COLO668 (cell line): ENCODE data around the gene MBL2.

Experiments
- DNase-seq: peaks from one replicate; lab custom pipeline; 2025; ENCODE audit not compliant: unreplicated experiment; lab: John Stamatoyannopoulos, UW

MBL2 gene

DNA sequence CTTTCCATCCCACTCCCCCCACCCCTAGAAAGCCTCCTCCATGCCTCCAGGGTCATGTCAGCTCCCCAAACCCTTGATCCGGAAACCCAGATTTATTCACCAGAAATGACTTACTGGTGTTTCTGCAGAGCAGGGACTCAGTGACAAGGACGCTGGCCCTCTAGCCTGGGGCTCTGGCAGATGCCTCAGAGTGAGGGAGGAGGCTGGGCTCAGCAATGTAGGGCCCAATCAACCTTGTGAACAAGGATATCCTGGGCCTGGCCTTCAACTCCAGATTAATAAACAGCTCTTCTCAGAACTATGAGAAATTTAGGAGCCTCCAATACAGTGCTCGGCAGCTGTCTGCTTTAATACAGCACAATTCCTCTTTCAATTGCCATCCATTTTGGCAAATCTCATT, at the start of gene MBL2:
Gene MBL2, minus strand, starts transcription at position 162 of the 400 bp plus-strand sequence. CDS start 1,149 bp downstream, outside the sequence.
- DNase-seq, result no peak

DNA sequence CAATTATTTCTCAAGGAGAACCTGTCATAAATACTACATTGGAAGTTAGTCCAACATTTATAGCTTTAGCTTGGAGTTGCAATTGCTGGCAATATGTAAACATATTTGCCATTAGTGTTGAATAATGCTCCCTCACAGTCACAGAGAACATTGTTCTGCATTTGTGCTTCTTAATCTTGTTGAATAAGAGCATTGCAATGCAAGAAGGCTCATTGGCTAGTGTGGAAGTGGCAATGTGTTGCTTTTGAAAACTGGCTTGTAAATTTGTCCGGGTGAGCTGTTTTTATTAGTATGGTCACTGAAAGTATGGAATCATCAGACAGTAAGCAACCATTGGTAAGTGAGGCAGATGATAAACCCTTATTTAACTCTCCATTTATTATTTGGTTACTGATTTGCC, 47.7 kb upstream of the MBL2 start:
- no peak for DNase-seq

DNA sequence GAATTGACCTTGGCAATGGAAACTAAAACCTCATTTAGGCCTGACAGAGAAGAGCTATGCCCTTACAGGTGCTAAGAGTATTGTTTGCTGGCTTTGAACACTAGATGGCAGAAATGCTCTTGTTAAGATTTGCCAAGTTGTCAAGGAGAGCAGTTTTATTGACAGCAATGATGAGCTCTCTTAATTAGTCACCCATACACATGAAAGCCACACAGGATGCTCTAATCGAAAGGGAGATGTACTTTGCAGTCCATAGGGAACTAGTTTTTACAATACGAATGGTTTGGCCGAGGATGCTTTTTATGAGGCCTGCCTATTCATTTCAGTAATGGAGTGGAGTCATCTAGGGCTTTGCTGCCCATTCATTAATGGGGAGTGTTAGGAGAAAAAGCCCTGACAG, 45.4 kb upstream of the MBL2 start:
- peak; percentile 8 for DNase-seq

GRCh38 chr10:52814506-52814905, 41.9 kb upstream of the MBL2 start:
- DNase-seq, result no peak

DNA sequence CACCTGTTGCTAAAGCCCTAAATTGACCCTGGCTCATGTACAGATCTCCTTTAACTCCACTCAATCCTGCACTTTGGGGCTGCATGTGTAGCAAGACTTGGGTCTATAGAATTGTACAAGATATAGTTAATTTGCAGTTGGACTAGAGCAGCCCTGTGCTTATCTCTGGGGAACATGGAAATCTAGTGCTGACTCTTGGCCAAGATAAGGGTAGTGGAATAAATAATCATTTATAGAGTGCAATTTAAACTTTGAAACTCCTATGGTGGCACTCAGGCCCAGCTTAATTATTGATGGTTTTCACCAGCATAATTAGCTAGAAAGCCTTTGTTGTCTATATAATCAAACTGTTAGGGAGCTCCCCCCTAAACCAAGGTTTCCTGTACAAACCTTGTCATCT, 39.2 kb upstream of the MBL2 start:
- DNase-seq, result no peak

DNA sequence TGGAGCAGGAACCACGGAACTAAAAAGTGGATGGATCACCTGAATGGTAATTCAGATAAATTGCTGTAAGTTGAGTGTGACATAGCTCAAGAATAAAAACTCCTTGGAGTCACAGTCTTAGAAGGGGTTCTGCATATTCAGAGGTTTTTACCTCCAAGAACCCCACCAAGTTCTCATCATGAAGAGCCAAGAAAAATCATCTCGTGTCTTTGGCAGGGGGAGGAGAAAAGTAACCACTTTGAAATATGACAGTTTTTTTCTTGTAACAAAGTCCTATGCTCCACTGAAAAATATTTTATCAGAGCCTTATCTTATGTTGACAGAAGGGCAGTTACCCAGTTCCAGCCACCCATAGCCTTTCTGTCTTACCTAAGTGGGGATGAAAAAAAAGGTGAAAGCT, 38.2 kb upstream of the MBL2 start:
- no peak for DNase-seq

DNA sequence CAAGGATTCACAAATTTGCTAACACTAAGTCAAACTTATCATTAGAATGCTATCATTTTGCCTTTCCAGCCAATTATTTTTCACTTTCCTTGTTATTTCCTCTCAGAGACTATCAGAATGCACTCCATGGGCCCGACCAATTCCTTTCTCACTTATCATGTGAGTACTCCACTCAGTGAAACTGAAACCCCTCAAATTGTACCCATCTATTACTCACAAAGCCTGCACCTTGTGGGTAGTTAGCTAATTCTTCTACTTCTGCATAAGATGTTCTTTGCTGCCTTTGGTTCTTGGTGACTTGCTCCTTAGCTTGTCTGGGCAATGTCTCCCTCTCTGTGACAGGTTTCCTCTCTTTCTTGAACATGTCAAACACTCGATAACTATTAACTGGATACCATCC, 35.2 kb upstream of the MBL2 start:
- no peak for DNase-seq

DNA sequence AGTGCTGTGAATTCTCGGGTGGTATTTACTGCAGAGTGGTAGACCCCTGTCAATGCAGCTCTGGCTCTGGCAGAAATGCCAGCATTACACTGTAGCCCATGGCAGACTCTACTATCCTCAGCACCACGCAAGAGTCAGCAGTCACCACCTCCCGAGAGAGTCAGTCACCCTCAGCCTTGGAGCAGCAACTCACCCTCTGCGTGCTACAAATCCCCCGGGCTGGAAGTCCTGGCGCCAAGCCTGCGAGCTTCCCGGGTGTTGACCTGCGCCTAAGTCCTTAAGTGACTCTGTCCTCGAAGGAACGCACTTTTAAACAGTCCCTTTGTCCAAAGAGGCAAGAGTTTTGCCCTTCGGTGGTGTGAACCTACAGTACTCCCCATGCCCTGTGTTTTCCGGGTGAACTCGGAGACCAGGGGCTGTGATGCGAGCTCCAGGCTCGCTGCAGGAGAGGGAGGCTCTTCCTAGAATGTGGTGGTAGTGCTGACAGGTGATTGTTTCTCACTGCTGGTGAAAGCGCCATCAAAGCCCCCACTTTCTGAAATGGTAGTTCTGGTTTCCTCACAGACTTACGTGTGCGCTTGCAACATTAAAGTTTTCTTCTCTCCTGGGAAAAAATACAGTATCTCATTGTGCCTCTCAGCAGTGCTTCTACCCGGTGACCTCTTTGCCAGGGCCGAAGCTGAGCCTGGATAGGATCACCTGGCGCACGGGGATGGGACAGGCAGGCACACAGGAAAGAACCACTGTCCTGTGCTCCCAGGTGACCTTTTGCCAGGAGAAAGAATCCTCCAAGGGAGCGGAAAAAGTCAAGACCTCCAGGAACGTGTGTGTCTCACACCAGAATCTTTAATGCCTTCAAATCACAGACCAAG, 33.1 kb upstream of the MBL2 start:
- no peak for DNase-seq

GRCh38 chr10:52801947-52802346, 29.4 kb upstream of the MBL2 start:
- DNase-seq, result no peak

GRCh38 chr10:52786098-52786497, 13.5 kb upstream of the MBL2 start:
- no peak for DNase-seq

GRCh38 chr10:52785418-52785817, 12.8 kb upstream of the MBL2 start:
- DNase-seq, result no peak

GRCh38 chr10:52783726-52784125, 11.1 kb upstream of the MBL2 start:
- no peak for DNase-seq

GRCh38 chr10:52782554-52782953, 10.0 kb upstream of the MBL2 start:
- no peak for DNase-seq

DNA sequence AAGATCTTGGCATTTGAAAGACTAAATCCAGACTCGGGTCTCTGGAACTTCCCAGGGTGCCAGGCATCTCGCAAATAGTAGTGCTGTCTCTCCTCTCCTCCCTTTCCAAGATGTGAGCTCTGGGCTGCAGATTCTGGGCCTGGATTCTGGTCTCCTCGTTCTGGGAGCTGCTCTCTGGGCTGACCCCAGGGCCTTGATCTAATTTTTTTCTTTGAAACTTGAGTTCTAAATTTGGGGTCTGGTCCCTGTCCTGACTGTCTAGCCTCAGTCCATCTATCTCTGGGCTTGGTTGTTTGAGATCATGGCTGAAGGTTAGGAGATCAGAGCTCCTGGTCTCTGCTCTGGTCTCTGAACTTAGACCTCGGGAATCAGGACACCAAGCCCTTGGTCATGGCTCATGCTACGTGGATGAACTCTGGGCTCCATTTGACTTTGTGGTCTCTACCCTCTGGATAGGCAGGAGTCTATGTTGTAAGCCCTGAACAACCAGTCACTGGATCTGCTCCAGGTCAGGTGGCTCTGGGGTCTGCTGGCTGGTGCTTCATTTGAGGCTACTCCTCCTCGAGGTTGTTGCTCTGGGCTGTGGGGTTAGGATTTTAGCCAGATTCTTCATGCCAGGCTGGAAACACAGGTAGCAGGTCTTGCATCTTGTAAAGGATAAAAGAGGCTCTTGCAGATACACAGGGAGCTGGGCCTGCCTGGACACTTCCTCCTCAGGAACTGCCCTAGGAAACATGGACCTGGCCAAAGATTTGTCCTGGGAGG, 8.0 kb upstream of the MBL2 start:
- no peak for DNase-seq

DNA sequence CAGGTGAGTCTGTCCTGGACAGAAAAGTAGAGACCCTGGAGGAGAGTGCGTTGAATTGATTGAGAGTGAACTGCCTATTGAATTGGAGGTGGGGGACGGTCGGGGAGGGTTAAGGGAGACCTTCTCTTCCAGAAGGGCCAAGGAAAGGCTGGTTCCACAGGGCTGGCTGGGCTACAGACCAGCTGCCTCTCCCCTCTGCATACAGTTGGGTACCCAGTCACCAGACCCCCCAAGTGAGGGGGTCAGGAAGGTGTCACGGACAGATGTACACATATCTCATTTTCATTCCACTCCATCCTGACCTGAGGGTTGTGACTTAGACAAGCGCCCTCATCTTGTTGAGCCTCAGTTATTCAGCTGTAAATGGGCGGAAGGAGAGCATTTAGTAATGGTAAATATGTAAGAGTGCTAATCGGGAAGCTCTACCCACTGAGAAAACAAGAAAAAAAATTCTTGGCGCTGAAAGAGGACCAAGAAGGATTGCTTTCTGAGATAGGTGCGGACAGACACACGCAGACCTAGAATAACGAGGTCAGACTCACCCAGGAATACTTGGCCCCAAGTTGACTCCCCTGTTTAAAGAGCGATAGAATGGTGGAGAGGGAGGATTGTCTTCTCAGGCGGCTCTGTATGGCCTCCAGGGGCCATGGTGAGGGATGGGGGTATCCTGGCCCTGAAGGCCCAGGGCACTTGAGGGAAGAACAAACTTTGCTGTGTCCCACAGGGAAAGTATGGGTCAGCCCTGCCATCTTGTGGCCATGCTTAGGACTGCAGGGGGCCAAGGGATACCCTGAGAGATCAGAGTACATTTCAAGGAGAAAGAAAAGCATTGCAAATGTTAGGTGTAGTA, 7.2 kb upstream of the MBL2 start:
- peak; percentile 8 for DNase-seq

DNA sequence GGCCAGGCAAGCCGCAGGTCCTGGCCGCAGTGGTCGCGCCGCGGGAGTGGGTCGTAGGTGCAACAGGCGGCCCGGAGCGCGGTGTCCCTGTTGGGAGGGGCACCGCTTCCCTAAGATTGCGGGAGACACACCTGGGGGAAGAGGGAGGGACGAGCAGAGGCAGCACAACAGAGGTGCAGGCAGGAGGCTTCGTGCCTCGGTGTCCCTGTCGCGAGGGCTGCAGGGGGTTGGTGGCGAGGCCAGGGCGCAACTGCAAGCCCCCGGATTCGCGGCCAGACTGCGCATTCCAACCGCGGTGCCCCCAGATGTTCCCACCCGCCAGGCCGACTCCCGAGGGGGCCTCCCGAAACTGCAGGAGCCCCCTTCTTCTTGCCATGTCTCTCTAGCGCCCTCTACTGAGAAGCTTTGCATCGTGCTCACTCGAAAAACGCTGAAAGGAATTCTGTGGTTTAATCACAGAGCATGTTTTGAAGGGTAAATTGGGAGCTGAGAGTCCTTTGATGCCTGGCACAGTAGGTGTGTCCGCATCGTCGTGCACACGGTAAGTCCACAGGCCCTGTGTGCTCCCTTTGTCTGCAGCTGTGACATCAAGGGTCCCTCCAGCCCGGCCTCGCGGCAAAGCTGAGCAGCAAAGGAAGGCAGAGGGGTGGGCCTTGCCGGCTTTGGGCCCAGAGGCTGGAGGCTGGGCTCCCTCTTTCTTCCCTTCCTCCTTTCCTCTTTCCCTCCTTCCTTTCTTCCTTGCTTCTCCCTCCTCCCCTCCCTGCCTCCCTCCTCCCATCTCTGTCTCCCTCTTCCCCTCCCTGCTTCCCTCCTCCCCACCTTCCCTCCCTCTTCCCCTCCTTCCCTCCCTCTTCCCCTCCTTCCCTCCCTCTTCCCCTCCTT, 6.2 kb upstream of the MBL2 start:
- peak; percentile 1 for DNase-seq

DNA sequence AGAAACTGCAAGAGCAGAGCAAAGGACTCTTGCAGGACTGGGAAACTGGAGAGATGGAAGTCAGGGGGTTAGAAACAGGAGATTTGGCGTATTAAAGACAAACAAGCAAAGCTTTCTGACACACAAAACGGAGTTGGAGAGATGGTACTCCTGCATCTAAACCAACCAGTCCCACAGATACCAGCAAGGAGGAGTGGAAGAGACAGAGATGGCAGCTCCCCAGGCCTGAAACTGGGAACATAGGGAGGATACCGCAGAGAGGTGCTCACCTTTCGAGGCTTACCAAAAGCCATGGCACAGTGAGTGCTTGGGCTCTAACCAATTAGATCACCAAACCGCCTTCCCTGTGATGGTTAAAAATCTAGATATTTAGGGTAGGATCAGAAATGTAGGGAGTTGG, 4.8 kb upstream of the MBL2 start:
- DNase-seq, result no peak

- DNase-seq, result no peak
Observed at GRCh38 chr10:52776471-52776903, 3.9 kb upstream of the MBL2 start.

- no peak for DNase-seq
Observed at GRCh38 chr10:52775132-52775647, 2.6 kb upstream of the MBL2 start.

- DNase-seq, result no peak
Observed at GRCh38 chr10:52774600-52775106, 2.1 kb upstream of the MBL2 start.
